T-helper 17 cell (primary cell): ENCODE measurements around the gene LGALSL. TPM values are rescaled to one million over a fixed set of nuclear protein-coding genes. Genes with fewer than 3 reads are reported as not detected.

Source experiments
- ATAC-seq: fragments of 150-1000 bp; cut with Tn5 transposase; 2 replicates; pipeline ENCODE4 v1.10.0; 2021; ENCODE audit warnings: mild to moderate bottlenecking, moderate library complexity
- DNase-seq, 3 donors: peaks; one replicate each; pipeline versions ENCODE4 v3.0.0 to v3.0.0-alpha.2; 2020 to 2021
- H3K9me3 ChIP-seq: one replicate; pipeline ENCODE4 v1.7.0; 2013; ENCODE audit warnings: low read length, mild to moderate bottlenecking; ENCODE audit not compliant: control insufficient read depth, poor library complexity, severe bottlenecking
- H3K27ac Mint-ChIP-seq: one replicate; pipeline ENCODE4 v1.8.0; 2022; ENCODE audit warnings: mild to moderate bottlenecking, moderate library complexity, mixed read lengths
- H3K27me3 Mint-ChIP-seq: one replicate; pipeline ENCODE4 v1.8.0; 2022; ENCODE audit warnings: mixed read lengths
- H3K36me3 Mint-ChIP-seq: one replicate; pipeline ENCODE4 v1.8.0; 2022; ENCODE audit warnings: low read depth, mixed read lengths
- H3K4me1 Mint-ChIP-seq: one replicate; pipeline ENCODE4 v1.8.0; 2022; ENCODE audit warnings: mild to moderate bottlenecking, mixed read lengths
- H3K4me3 Mint-ChIP-seq: one replicate; pipeline ENCODE4 v1.8.0; 2022; ENCODE audit warnings: mild to moderate bottlenecking, moderate library complexity, mixed read lengths
- total RNA-seq, 4 donors: library from RNA in 2 of 4; stranded (reverse) in 2 of 4; gene quantifications; one replicate each; pipeline ENCODE4 v1.2.3 and lab custom pipeline; 2022 to 2026

Gene LGALSL
- total RNA-seq, 2 donors from 2014 or later, result 2.5 to 31.0 TPM

GRCh38 chr2:64469261-64469660, 15.3 kb downstream of the LGALSL start:
- Mint-ChIP-seq H3K4me3 (no peak overlapping the region), H3K36me3 (no peaks in the 10 kb centered on the region), H3K27me3 (peaks cover 14% of the 10 kb centered on the region), H3K4me1 (no peaks in the 10 kb centered on the region), H3K27ac (no peak overlapping the region)
- ATAC-seq (no peak), DNase-seq (no peak)
- no peaks in the 10 kb centered on the region for H3K9me3 ChIP-seq

GRCh38 chr2:64470071-64470470, 16.1 kb downstream of the LGALSL start:
- no peak overlapping the region for H3K4me3 Mint-ChIP-seq
- no peaks in the 10 kb centered on the region for H3K4me1 Mint-ChIP-seq
- H3K9me3 ChIP-seq, result no peaks in the 10 kb centered on the region
- ATAC-seq (no peak), DNase-seq (no peak)
- no peaks in the 10 kb centered on the region for H3K36me3 Mint-ChIP-seq
- no peak overlapping the region for H3K27ac Mint-ChIP-seq
- H3K27me3 Mint-ChIP-seq, result peaks cover 20% of the 10 kb centered on the region

- Mint-ChIP-seq H3K27ac (no peak overlapping the region), H3K4me1 (no peaks in the 10 kb centered on the region), H3K27me3 (peaks cover 20% of the 10 kb centered on the region), H3K36me3 (no peaks in the 10 kb centered on the region), H3K4me3 (no peak overlapping the region)
- H3K9me3 ChIP-seq, result no peaks in the 10 kb centered on the region
- DNase-seq, result no peak
- ATAC-seq, result no peak
Observed at GRCh38 chr2:64470766-64471295, 16.9 kb downstream of the LGALSL start.

- H3K9me3 ChIP-seq, result no peaks in the 10 kb centered on the region
- no peak for DNase-seq
- Mint-ChIP-seq H3K4me3 (no peak overlapping the region), H3K4me1 (no peaks in the 10 kb centered on the region), H3K36me3 (no peaks in the 10 kb centered on the region), H3K27me3 (peaks cover 20% of the 10 kb centered on the region), H3K27ac (no peak overlapping the region)
- no peak for ATAC-seq
Observed at GRCh38 chr2:64471600-64471999, 17.6 kb downstream of the LGALSL start.

GRCh38 chr2:64472881-64473280, 18.9 kb downstream of the LGALSL start:
- DNase-seq (no peak), ATAC-seq (no peak)
- Mint-ChIP-seq H3K36me3 (no peaks in the 10 kb centered on the region), H3K27ac (no peak overlapping the region), H3K4me3 (no peak overlapping the region), H3K27me3 (peaks cover 20% of the 10 kb centered on the region), H3K4me1 (no peaks in the 10 kb centered on the region)
- no peaks in the 10 kb centered on the region for H3K9me3 ChIP-seq

- ATAC-seq, result no peak
Observed at GRCh38 chr2:64474121-64474571, 20.2 kb downstream of the LGALSL start.

GRCh38 chr2:64474636-64475035, 20.7 kb downstream of the LGALSL start:
- Mint-ChIP-seq H3K27ac (peak overlapping the region; percentile 12), H3K27me3 (peaks cover 8% of the 10 kb centered on the region), H3K36me3 (no peaks in the 10 kb centered on the region), H3K4me1 (peaks cover 4% of the 10 kb centered on the region), H3K4me3 (no peak overlapping the region)
- ATAC-seq (no peak), DNase-seq (no peak)
- no peaks in the 10 kb centered on the region for H3K9me3 ChIP-seq

More at GRCh38 chr2:64474121-64474571, 20.2 kb downstream of the LGALSL start:
- no peak overlapping the region for H3K27ac Mint-ChIP-seq
- H3K9me3 ChIP-seq, result no peaks in the 10 kb centered on the region
- peaks cover 4% of the 10 kb centered on the region for H3K4me1 Mint-ChIP-seq
- H3K27me3 Mint-ChIP-seq, result peaks cover 12% of the 10 kb centered on the region
- no peaks in the 10 kb centered on the region for H3K36me3 Mint-ChIP-seq
- H3K4me3 Mint-ChIP-seq, result no peak overlapping the region
- DNase-seq, result no peak

GRCh38 chr2:64477037-64477436, 23.1 kb downstream of the LGALSL start:
- H3K27ac Mint-ChIP-seq, result no peak overlapping the region
- no peak overlapping the region for H3K4me3 Mint-ChIP-seq
- ATAC-seq (no peak), DNase-seq (no peak)
- peaks cover 4% of the 10 kb centered on the region for H3K4me1 Mint-ChIP-seq
- H3K27me3 Mint-ChIP-seq, result peaks cover 8% of the 10 kb centered on the region
- no peaks in the 10 kb centered on the region for H3K36me3 Mint-ChIP-seq
- H3K9me3 ChIP-seq, result no peaks in the 10 kb centered on the region

GRCh38 chr2:64477979-64478378, 24.0 kb downstream of the LGALSL start:
- Mint-ChIP-seq H3K4me1 (peaks cover 4% of the 10 kb centered on the region), H3K27ac (no peak overlapping the region), H3K27me3 (peaks cover 8% of the 10 kb centered on the region), H3K4me3 (no peak overlapping the region), H3K36me3 (no peaks in the 10 kb centered on the region)
- no peaks in the 10 kb centered on the region for H3K9me3 ChIP-seq
- no peak for DNase-seq
- ATAC-seq, result no peak

- no peak overlapping the region for H3K4me3 Mint-ChIP-seq
- no peak for DNase-seq
- peaks cover 8% of the 10 kb centered on the region for H3K27me3 Mint-ChIP-seq
- H3K9me3 ChIP-seq, result no peaks in the 10 kb centered on the region
- no peak overlapping the region for H3K27ac Mint-ChIP-seq
- no peaks in the 10 kb centered on the region for H3K36me3 Mint-ChIP-seq
- peaks cover 4% of the 10 kb centered on the region for H3K4me1 Mint-ChIP-seq
- no peak for ATAC-seq
Observed at GRCh38 chr2:64478502-64479230, 24.7 kb downstream of the LGALSL start.

GRCh38 chr2:64479259-64480117, 25.5 kb downstream of the LGALSL start:
- Mint-ChIP-seq H3K36me3 (no peaks in the 10 kb centered on the region), H3K27ac (no peak overlapping the region), H3K4me1 (peaks cover 4% of the 10 kb centered on the region), H3K4me3 (no peak overlapping the region), H3K27me3 (peaks cover 4% of the 10 kb centered on the region)
- DNase-seq (no peak), ATAC-seq (no peak)
- H3K9me3 ChIP-seq, result no peaks in the 10 kb centered on the region

GRCh38 chr2:64481665-64482064, 27.7 kb downstream of the LGALSL start:
- Mint-ChIP-seq H3K27me3 (peaks cover 11% of the 10 kb centered on the region), H3K4me3 (no peak overlapping the region), H3K4me1 (peaks cover 4% of the 10 kb centered on the region), H3K36me3 (no peaks in the 10 kb centered on the region), H3K27ac (peak overlapping the region; percentile 62)
- no peak for ATAC-seq
- no peak for DNase-seq
- no peaks in the 10 kb centered on the region for H3K9me3 ChIP-seq

GRCh38 chr2:64482243-64482642, 28.3 kb downstream of the LGALSL start:
- Mint-ChIP-seq H3K36me3 (no peaks in the 10 kb centered on the region), H3K4me1 (peaks cover 4% of the 10 kb centered on the region), H3K27me3 (peaks cover 14% of the 10 kb centered on the region), H3K4me3 (no peak overlapping the region), H3K27ac (no peak overlapping the region)
- no peaks in the 10 kb centered on the region for H3K9me3 ChIP-seq
- ATAC-seq, result no peak
- no peak for DNase-seq
